Suppressor macrophage (primary cell): ENCODE results near the gene HHIP.

ENCODE experiments used
- DNase-seq, 4 experiments: peaks; one replicate each; pipeline ENCODE4 v3.0.0-alpha.2; 2020 to 2022

Gene HHIP

DNA sequence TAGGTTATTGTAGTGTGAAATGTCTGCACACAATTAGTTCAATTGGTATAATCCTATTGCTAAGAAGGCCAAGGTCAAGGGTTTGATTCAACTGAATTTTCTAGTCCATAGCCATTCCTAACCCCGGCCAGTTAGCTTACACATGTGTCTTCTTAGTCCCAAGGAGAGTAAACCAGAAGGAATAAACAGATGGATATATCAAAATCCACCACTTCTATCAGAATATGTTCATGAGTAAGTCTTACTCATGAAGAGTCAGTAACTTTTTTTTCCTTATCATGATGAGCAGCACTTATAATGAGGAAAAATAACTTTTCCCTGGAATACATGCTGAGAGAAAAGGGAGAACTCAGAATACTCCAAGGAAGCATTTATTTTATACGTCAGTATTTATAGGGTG is 9.5 kb downstream of the HHIP start:
- no peak for DNase-seq

DNA sequence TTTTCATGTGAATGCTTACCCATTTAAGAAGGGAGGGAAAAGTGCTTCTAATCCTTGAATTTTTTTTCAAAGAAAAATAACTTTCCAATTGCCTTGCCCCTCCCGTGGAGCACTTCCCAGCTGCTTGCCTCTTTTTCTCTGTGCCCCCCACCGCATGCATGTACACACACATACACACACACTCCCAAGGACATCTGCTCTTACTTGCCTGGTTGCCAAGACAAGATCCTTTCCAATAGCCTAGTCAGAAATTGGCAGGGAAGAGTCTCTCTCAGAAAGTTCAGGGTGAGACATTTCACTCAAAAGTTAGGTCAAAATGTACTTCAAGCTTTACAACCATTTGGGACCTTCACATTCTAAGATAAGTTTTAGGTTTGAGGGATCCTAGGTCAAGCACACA is 10.9 kb downstream of the HHIP start:
- no peak for DNase-seq

DNA sequence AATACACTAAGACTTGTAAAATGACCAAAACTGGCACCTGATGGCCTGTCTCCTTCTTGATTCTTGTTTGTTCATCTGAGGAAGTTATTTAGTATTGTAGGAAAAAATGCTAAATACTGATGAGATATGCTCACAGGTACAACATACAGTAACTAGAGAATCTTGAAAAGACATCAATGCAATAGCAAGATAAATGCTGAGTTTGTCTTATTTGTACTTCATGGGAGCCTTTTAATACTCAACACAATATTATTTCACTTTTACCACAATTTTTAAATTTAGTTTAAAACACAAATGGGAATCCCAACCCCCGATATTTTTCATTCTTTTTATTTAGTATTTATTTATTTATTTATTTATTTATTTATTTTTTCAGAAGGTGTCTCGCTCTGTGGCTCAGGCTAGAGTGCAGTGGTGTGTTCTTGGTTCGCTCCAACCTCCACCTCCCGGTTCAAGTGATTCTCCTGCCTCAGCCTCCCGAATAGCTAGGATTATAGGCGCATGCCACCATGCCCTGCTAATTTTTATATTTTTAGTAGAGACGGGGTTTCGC is 12.1 kb downstream of the HHIP start:
- no peak for DNase-seq

DNA sequence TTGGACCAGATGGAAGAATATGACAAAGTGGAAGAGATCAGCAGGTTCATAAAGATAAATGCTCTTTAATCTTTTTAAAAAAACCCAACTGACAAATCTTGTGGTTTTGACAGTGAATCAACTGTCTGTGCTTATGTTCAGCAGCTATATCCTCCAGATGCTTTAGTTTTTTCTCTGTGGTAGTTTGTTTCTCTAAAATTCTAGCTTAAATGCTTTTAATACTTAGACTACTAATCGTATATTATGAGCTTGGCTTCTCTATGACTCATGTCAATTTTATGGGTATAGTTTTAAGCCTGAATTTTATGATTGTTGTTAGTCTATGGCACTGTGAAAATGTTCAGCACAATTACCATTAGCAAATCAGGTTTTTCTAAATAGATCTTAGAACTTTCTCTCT is 12.9 kb downstream of the HHIP start:
- DNase-seq = no peak

DNA sequence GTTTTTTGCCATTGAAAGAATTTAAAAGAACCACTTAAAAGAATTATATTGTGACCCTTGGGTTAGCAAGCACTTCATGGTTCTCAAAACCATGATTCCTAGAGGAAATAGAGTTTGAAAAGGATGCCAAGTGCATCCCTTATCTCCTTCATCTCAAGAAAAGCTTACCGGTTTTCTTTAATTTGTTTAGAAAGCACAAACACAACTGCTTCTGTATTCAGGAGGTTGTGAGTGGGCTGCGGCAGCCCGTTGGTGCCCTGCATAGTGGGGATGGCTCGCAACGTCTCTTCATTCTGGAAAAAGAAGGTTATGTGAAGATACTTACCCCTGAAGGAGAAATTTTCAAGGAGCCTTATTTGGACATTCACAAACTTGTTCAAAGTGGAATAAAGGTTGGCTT is 13.5 kb downstream of the HHIP start:
- DNase-seq = no peak

DNA sequence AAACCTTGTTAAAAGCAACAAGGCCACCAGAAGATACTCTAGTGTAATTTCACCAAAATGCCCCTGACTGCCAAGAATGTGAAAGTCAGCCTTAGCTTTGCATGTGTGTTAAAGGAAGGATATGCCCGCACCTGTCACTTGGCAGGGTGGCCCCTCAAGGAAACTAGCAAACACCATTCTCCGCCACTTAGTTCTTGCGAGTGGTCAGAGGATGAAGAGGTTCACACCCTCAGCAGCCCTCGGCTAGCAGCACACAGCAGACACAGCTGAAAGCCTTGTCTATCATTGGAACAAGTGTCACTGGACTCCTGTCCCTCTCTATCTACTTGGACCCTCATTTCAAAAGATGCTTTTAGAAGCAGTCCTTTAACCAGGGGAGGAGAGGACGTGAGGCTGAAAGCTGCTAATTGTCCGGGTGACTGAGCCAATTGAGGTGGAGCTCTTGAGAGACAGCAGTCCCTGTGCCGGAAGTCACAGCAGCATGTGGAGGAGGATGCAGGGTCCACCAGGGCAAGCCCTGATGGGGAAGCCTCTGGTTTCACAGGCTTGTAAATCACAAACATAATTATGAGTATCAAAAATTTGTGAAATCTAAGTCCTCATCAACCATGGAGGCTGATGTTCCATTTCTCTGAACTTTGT is 18.0 kb downstream of the HHIP start:
- no peak for DNase-seq

DNA sequence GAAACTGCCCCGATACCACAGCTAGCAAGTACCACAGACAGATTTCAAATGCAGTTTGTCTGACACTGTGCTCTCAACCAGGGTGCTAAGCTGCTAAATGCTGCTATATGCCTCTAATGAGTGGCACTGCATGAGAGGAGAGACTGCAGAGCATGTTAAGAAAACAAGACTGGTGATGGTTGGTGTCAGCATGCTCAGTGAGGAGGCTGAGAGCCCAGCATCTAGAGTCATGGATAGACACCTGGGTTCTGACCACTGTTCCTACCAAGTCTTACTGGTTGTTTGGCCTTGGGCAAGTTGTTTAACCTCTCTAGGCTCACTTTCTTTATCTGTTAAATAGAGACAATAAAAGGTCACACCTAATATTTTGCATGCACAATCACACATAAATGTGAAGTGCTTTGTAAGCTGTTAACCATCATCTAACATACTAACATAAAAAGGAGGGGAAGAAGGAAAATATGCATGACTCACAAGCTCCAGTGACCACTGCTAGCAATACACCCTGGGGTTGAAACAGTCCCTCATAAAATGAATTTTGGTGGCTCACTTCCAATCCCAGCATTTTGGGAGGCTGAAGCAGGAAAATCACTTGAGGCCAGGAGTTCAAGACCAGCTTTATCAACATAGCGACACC is 20.7 kb downstream of the HHIP start:
- no peak for DNase-seq

DNA sequence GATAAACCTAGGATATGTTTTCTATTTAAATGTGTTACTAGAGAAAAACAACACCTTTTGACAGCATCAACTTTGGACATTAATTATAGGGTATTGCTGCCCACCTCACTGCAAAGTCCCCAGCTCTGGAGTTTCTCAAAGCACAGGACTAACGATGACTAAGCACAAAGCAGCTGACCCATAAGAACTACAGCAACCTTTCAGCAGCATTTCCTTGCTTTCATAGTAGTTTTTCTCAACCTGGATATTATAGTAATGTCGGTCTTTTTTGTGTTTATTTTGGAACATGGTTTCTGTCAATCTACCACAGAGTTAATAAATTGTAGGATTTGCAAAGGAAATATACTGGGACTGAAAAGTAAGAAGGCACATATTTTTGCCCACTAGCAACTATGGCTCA is 21.5 kb downstream of the HHIP start:
- no peak for DNase-seq

DNA sequence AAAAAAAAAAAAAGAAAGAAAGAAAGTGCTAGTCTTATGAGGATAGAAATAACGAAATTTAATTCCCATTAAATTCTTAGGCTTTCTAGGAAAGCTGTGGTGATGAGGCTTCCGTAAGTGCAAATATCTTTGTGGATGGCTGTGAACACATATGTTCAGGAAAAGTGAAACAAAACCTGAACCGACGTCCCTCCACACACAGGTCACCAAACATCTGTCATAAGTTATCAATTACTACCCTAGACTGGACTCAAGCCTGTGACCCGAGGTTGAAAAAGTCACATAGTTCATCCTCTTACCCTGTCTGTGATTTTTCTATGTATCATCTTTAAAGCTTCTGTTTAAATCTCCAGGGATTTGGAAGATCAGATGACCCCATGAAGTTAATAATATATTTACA is 24.8 kb downstream of the HHIP start:
- no peak for DNase-seq

DNA sequence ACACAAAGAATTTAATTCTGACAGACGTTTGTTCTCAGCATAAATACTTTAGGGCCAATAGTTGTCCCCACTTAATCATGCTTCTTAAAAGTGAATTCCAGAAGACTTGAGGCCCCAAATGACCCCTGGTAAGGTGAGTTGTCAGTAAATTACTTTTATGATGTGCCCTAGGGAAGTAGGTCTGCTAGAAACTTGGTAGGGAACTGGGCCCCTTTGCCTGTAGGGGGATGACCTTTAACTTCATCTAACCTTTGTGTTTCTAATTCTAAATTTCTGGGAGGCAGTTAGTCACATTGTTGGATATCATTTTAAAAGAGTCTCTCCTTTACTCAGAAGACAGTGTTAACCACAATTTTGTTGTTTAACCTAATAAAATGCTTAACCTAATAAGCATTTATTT is 28.8 kb downstream of the HHIP start:
- no peak for DNase-seq

DNA sequence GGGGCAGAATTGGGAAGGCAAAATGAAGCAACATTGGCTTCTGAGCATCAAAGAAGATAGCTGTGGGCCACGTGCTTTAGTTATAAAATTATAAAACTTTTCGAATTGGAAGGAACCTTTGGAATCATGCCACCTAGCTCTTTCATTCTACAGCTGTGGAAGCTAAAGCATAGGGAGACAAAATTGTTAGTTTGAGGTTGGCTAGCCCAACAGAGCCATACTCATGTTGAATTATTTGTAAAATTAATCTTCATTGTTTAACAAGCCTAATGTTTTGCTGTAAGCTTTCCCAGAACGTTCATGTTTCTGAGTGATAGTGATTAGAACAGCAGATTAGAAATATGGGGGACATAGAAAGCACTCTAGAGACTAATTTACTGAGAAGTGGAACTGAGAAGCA is 35.9 kb downstream of the HHIP start:
- no peak for DNase-seq

DNA sequence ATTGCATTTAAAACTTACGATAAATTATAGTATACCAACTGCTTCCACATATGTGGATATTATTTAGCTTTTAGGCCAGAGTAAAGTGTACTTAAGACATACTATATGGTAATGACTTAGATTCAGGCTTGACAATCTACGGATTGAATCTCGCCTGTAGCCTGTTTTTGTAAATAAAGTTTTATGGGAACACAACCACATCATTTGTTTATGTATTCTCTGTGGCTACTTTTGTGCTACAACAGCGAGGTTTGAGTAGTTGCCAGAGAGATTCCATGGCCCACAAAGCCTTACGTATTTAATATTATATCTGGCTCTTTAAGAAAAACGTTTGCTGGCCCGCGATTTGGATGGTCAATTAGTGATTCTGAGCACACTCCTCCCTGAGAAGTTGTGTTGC is 37.6 kb downstream of the HHIP start:
- DNase-seq = no peak

DNA sequence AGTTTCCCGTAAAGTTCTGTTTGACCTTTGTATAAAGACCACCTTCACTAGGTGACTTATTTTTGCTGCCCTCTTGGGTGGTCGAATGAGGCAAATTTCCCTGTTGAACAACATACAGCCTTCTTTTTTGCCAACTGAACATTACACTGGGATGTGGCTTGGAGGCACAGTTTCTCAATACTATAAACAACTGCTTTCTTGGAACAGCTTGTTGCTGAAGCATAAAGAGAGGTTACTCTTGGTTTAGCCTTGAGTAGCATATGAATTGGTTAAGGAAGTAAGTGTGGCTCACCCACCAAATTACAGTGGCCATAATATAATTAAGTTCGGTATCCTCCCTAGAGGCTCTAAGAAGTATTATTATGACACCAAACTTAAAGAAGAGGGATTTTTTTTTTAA is 40.0 kb downstream of the HHIP start:
- no peak for DNase-seq

DNA sequence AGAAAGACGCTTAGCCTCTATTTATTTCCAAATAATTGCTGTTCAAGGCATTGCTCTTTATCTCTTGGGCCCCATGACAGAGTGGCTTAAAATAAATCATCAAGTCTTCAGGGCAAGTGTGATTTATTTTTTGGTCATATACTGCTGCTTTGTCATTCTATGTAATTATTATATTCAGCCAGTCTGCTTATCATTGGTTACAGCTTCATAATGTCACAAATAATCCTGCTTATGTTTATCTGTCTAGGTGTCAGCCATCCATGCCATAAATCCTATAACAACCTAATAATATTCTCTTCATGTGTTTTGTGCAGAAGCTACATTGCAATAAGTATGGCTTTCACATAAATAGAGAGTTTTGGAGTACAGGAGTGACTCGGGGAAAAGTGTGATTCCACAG is 41.0 kb downstream of the HHIP start:
- no peak for DNase-seq

DNA sequence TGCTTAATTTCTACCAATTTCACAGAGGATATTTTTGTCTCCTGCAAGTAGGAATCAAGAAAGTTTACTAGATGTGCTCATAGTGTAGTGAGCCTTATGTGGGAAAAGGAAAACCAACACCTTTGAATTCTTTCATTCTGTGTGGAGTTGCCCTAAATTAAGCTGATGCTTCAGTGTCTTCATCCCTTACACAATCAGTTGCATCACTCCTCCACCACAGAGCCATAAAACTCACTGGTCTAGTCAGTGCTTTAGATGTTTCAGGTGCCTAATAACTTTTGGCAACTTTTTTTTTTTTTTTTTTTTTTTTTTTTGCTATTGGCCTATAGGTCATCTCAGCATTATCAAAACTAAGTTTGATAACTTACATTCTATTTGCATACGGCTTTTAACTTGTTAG is 41.5 kb downstream of the HHIP start:
- no peak for DNase-seq

DNA sequence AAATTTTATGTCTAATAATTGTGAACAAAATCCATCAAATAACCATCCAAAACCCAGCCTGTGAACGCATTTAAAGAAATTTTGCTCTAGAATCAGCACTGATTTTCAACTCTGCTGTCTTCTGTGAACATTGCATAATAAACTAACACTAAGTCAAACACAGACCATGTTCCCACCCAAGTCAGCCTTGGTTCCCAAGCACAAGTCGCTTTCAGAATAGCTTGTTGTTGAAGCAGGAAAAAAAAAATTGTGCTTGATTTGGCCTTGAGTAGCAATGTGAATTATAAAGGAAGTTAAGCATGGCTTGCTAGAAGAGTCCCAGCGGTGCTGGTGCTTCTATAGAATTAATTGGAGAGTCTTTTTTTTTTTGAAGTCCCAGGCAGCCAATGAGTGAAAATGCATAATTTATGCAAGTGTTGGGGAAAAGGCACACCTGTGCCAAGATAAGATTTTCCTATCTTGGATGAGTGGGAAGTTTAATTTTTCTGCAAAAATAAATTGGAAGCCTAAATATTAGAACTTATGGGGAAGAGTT is 42.1 kb downstream of the HHIP start:
- no peak for DNase-seq

DNA sequence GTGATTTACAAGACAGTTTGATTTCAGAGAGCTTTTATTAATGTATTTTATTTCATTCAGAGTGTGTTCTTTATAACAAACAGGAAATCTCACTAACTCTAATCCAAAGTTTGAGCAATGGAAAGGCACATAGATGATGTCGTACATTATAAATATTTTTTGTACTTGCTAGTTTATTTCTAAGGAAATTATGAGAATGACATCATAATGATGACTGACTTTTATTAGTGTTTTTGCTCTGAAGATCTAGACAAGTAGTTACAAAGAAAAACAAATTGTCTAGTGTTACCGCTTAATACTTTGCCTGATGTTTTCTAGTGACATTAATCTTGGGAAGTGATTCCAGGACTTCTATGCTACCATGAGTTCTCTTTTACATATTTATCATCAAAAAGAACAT is 43.2 kb downstream of the HHIP start:
- DNase-seq = no peak

DNA sequence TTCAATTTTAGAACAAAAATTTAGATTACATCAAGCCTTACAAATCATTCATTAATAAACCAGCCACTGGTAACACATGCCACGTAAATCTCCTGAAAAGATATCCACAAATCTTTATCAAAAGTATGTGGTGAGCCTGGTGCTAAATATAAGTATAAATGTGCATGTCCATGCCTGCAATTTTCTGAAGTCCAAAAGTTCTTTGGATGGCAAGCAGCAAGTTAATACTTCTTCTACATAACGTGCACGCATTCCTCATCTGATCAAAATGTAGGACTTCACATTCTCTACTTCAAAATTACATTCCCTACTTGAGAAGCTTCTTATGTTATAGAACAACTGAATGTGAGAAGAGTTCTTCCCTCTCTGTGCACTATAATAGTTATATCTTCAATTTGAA is 49.8 kb downstream of the HHIP start:
- DNase-seq = no peak

DNA sequence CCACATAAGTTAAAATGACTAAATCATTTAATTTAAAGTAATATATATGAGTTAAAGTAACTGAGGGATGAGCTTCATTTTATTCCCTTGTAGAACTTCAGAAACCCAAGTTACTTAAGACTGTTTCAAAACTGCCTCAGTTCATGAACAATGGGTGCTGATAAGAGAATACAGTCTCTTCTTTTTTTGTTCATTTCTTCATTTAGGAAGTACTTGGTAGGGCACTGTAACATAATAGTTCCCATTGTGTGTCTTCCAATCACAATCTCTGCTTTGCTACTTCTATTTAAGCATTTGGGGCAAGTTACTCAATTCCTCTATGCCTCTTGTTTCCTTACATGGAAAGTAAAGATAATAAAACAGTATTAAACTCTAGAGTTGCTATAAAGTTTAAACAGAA is 50.4 kb downstream of the HHIP start:
- DNase-seq = no peak

DNA sequence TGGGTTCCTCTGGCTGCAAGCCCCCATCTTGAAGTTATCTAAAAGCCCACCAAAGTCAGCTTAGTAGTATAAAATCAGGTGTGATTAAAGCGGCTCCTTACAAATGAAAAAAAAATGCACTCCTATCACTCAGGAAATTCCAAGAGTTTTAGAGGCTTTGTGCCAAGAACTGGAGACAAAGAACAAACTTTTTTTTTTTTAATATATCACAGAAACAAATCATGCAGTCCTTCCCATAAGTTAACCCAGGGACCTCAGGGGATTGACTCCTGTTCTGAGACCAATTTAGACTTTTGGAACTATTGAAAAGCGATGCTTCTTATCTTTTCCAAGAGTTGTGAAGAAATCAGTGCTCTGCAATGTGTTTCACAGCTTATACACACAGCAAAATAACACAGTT is 53.6 kb downstream of the HHIP start:
- no peak for DNase-seq

DNA sequence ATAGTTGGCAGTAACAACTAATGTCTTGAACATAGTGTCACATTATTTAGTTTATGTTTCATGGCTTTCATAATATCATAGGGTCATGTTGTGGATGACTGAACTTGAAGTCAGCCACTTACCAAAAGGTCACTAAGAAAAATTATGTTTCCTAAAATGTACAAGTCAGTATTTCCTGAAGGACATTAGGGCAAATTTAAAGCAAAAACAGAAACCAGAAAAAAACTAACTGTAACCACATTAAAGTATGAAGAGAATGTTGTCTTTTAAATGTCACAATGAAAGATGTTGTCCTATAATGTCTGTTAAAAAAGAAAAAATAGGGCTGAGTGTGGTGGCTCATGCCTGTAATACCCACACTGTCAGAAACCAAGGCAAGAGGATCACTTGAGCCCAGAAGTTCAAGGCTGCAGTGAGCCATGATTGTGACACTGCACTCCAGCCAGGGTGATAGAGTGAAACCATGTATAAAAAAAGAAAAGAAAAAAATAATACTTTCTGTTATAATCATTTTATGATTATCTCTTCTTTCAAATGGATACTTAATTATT is 55.8 kb downstream of the HHIP start:
- no peak for DNase-seq

DNA sequence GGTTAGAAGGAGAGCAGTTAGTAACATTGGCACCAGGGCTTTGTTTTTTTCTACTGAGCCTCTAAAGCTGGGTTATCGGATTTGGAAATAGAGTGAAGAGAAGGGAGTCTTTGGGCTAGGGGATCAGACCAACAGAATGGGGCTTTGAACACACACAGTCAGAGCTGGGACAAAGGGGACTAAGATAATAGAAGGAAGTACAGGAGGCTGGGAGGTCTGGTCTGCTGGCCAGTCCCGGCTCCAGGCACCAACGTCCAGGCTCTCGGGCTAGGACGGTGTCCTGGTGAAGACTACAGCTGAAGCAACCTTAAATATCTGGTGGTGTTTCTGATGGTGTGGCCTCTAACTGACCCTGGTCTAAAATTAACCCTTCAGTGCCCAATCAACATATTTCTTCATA is 57.5 kb downstream of the HHIP start:
- no peak for DNase-seq

DNA sequence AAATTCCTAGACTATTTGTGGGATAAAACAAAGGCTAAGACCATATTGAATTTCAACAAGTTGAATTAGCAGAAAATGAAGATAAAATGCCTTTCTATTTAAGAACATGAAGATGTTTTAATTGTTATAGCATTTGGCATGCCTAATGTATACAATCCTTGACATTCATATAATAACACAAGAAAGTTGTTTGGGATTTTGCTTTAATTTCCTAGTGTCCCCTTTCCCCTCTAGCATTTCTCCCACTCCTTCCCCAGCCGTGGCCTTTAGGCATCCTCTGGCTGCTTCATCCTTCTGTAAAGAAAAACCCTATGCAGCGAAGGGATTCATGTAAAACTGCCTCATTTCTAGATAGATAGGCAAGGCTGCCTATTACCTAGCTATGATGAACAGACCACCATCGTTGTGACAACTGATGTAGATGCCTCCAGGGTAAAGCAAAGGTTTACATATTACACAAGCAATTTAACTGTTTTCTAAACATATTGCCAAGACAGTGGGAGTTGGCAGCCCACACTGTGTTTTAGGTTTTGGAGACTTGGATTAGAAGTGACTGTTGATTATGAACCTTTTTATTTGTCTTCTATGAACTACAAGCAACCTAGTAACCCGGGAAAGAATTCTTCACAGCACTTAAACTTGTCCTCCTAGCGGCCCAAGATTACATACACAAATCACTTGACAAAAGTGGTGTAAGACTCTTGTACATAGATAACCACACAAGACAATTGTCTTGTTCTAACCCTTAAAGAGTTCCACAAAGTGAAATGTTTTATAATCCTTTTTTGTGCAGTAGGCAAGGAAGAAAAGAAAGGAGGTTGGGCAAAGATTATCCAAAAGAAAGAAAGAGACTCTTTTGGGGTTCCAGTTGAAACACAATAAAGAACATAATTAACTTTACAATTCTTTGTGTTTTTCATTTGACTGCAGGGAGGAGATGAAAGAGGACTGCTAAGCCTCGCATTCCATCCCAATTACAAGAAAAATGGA is 59.9 kb downstream of the HHIP start:
- no peak for DNase-seq
